ACC112 (cell line): ENCODE measurements around the gene C10orf90.
A peak's percentile ranks its signal among the peaks of the same experiment; 100 is the strongest.

Experiments
- H2AFZ ChIP-seq: fragments of 200-600 bp; sonication (generic); one replicate; pipeline ENCODE4 v1.6.0; 2017; ENCODE audit warnings: antibody characterized with exemption, low read length; ENCODE audit not compliant: unreplicated experiment
- H3K27ac ChIP-seq: fragments of 200-600 bp; sonication (generic); 2 replicates; pipeline ENCODE4 v1.5.1; 2014; ENCODE audit warnings: low read depth, mild to moderate bottlenecking, antibody characterized with exemption, low read length, moderate library complexity
- H3K27me3 ChIP-seq: fragments of 200-600 bp; sonication (generic); 2 replicates; pipeline ENCODE4 v1.6.1; 2014; ENCODE audit warnings: mild to moderate bottlenecking, antibody characterized with exemption, low read length, moderate library complexity, mixed read lengths; ENCODE audit not compliant: insufficient read depth
- H3K36me3 ChIP-seq: fragments of 200-600 bp; sonication (generic); 2 replicates; pipeline ENCODE4 v1.6.1; 2016; ENCODE audit warnings: mild to moderate bottlenecking, antibody characterized with exemption, low read length, moderate library complexity, mixed read lengths; ENCODE audit not compliant: insufficient read depth
- H3K4me1 ChIP-seq: fragments of 200-600 bp; sonication (generic); one replicate; pipeline ENCODE4 v1.6.1; 2016; ENCODE audit warnings: low read length, mixed read lengths; ENCODE audit not compliant: insufficient read depth, unreplicated experiment, control insufficient read depth
- H3K4me3 ChIP-seq: fragments of 200-600 bp; sonication (generic); 2 replicates; pipeline ENCODE4 v1.5.1; 2014; ENCODE audit warnings: mild to moderate bottlenecking, low read depth, low read length
- H3K79me2 ChIP-seq: fragments of 200-600 bp; sonication (generic); one replicate; pipeline ENCODE4 v1.6.0; 2016; ENCODE audit warnings: low read length; ENCODE audit not compliant: control insufficient read depth, unreplicated experiment, insufficient read depth

Gene C10orf90

DNA sequence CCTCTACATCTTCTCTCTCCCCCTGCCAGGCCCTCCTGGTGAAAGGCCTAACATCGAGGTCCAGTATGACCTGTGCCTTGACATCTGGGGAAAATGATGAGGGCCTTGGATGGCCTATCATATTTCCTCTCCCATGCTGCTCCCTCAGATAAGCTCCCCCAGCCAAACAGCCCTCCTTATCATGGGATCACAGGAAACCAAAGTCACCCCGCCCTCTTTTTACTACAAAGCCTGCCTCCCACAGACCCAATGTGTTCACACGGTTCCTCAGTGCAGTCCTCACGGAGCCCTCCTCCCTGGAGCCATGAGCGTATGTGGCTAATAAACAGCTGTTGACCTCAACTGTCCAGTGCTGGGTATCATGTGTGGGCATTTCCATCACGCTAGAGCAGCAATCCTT lies 32.0 kb downstream of the C10orf90 start:
- H3K27ac ChIP-seq = no peak overlapping the region
- H3K4me3 ChIP-seq = no peak overlapping the region
- no peaks in the 10 kb centered on the region for H3K36me3 ChIP-seq
- H2AFZ ChIP-seq = no peak overlapping the region
- peaks cover 2% of the 10 kb centered on the region; the same call in 1 of the 2 replicates for H3K27me3 ChIP-seq
- no peaks in the 10 kb centered on the region for H3K79me2 ChIP-seq
- peaks cover 7% of the 10 kb centered on the region for H3K4me1 ChIP-seq

DNA sequence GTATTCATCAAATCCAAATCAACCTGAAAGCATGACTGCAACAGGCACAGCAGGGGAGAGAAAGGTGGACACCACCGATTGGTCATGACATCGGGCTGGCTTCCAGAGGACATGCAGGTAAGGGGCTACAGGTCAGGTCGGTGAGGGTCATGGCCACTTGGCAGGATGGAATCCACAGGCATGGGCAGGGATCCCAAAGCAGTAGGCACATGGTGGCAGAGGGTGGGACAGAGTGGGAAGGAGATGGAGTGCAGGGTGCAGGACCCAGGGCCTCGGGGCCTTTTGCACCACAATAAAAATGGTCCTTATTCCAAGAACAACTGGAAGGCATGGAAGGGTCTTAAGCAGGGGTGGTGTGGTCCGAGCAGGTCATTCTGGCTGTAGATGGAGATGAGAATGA lies 33.0 kb downstream of the C10orf90 start:
- H3K4me3 ChIP-seq = no peak overlapping the region
- H3K79me2 ChIP-seq = no peaks in the 10 kb centered on the region
- H3K27me3 ChIP-seq = peaks cover 2% of the 10 kb centered on the region; the same call in 1 of the 2 replicates
- H3K27ac ChIP-seq = no peak overlapping the region
- H3K36me3 ChIP-seq = no peaks in the 10 kb centered on the region
- peaks cover 7% of the 10 kb centered on the region for H3K4me1 ChIP-seq
- no peak overlapping the region for H2AFZ ChIP-seq

DNA sequence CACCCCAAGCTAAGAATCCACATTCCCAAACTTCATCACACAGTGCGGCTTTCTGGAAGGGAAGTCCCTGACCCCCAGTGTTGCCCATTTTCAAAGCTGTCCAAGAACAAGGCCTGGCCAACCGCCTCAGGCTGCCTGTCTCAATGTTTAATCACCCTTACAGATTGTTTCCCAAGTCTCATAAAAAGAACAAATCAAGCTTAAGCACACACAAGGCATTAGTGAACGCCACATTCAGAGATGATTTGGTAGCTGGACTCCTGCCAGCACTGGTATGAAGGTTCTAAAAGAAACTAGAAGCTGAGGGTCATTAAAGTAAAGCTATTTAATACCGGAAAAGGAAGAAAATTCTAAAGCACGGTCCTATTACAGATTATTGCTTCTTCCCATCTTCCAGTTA lies 35.6 kb downstream of the C10orf90 start:
- Histone ChIP-seq H3K79me2 (no peaks in the 10 kb centered on the region), H3K4me3 (no peak overlapping the region), H3K4me1 (no peaks in the 10 kb centered on the region), H3K27me3 (peaks cover 17% of the 10 kb centered on the region), H3K36me3 (no peaks in the 10 kb centered on the region), H3K27ac (no peak overlapping the region), H2AFZ (no peak overlapping the region)

DNA sequence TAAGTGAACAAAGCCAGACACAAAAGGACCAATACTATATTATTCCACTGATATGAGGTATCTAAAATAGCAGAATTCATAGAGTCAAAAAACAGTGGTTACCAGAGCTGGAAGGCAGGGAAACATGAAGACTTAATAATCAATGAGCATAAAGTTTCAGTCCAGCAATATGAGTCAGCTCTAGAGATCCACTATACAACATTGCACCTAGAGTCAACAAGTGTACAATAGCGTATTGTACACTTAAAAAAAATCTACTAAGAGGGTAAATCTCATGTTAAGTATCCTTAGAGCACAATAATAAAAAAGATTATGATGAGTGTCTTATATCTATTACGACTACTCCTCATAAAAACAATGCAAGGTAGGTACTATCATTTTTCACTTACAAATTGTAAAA lies 36.1 kb downstream of the C10orf90 start:
- Histone ChIP-seq H3K79me2 (no peaks in the 10 kb centered on the region), H3K4me3 (no peak overlapping the region), H3K27ac (no peak overlapping the region), H3K4me1 (no peaks in the 10 kb centered on the region), H3K36me3 (no peaks in the 10 kb centered on the region), H3K27me3 (peaks cover 17% of the 10 kb centered on the region), H2AFZ (no peak overlapping the region)

GRCh38 chr10:126632705-126633104 lies 37.8 kb downstream of the C10orf90 start:
- peaks cover 27% of the 10 kb centered on the region for H3K27me3 ChIP-seq
- no peaks in the 10 kb centered on the region for H3K36me3 ChIP-seq
- no peak overlapping the region for H2AFZ ChIP-seq
- H3K4me3 ChIP-seq = no peak overlapping the region
- no peaks in the 10 kb centered on the region for H3K4me1 ChIP-seq
- H3K27ac ChIP-seq = no peak overlapping the region
- H3K79me2 ChIP-seq = no peaks in the 10 kb centered on the region

- Histone ChIP-seq H2AFZ (no peak overlapping the region), H3K79me2 (no peaks in the 10 kb centered on the region), H3K27ac (no peak overlapping the region)
These were observed 40.4 kb downstream of the C10orf90 start for GRCh38 chr10:126629925-126630624.

GRCh38 chr10:126628746-126629145 lies 41.7 kb downstream of the C10orf90 start:
- H2AFZ ChIP-seq = no peak overlapping the region
- no peaks in the 10 kb centered on the region for H3K79me2 ChIP-seq
- H3K27ac ChIP-seq = no peak overlapping the region
- no peaks in the 10 kb centered on the region for H3K4me1 ChIP-seq
- no peaks in the 10 kb centered on the region for H3K36me3 ChIP-seq
- no peak overlapping the region for H3K4me3 ChIP-seq
- H3K27me3 ChIP-seq = peaks cover 27% of the 10 kb centered on the region

More at GRCh38 chr10:126629925-126630624, 40.4 kb downstream of the C10orf90 start:
- Histone ChIP-seq H3K4me1 (no peaks in the 10 kb centered on the region), H3K27me3 (peaks cover 29% of the 10 kb centered on the region), H3K4me3 (no peak overlapping the region), H3K36me3 (no peaks in the 10 kb centered on the region)

DNA sequence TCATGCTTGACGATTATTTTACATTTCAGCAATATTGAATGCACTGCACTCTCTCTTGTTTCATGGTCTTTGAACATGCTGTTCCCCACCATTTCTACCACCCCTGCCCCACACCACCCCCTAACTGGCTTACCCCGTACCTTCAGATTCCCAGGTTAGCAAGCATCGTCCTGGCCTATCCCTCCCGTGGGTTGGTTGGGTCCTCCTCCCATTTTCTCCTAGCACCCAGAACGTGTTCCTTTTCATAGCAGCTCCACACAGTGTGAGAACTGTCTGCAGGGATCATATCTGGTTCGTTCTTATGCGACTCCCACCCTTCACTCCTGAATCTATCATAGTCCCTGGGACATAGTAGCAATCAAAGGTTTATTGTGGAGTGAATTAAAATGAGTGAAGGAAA lies 48.6 kb downstream of the C10orf90 start:
- Histone ChIP-seq H3K36me3 (no peaks in the 10 kb centered on the region), H3K4me3 (no peak overlapping the region), H3K79me2 (no peaks in the 10 kb centered on the region), H3K27ac (no peak overlapping the region), H3K4me1 (peaks cover 13% of the 10 kb centered on the region), H2AFZ (no peak overlapping the region), H3K27me3 (no peaks in the 10 kb centered on the region)

- Histone ChIP-seq H3K36me3 (no peaks in the 10 kb centered on the region), H3K79me2 (no peaks in the 10 kb centered on the region), H3K27me3 (no peaks in the 10 kb centered on the region), H3K4me1 (peaks cover 19% of the 10 kb centered on the region), H2AFZ (no peak overlapping the region), H3K27ac (peak overlapping the region; percentile 35; the same call in 1 of the 2 replicates), H3K4me3 (no peak overlapping the region)
These were observed 52.0 kb downstream of the C10orf90 start for GRCh38 chr10:126618466-126618865.

GRCh38 chr10:126617733-126618132 lies 52.8 kb downstream of the C10orf90 start:
- H3K36me3 ChIP-seq = no peaks in the 10 kb centered on the region
- no peak overlapping the region for H3K4me3 ChIP-seq
- H3K4me1 ChIP-seq = peaks cover 19% of the 10 kb centered on the region
- H3K27ac ChIP-seq = no peak overlapping the region
- H3K79me2 ChIP-seq = no peaks in the 10 kb centered on the region
- no peak overlapping the region for H2AFZ ChIP-seq
- no peaks in the 10 kb centered on the region for H3K27me3 ChIP-seq

GRCh38 chr10:126617208-126617607 lies 53.3 kb downstream of the C10orf90 start:
- no peaks in the 10 kb centered on the region for H3K36me3 ChIP-seq
- H3K27me3 ChIP-seq = no peaks in the 10 kb centered on the region
- H3K79me2 ChIP-seq = no peaks in the 10 kb centered on the region
- no peak overlapping the region for H3K4me3 ChIP-seq
- H2AFZ ChIP-seq = no peak overlapping the region
- peaks cover 19% of the 10 kb centered on the region for H3K4me1 ChIP-seq
- no peak overlapping the region for H3K27ac ChIP-seq
